KMS-11 (cell line): Measurements from ENCODE around the gene SZT2.

ENCODE experiments used
- H2AFZ ChIP-seq: fragments of 200-600 bp; sonication (generic); 2 replicates; pipeline ENCODE4 v1.6.1; 2016; ENCODE audit warnings: antibody characterized with exemption, mixed run types, low read depth
- H3K27ac ChIP-seq: fragments of 200-600 bp; sonication (generic); 2 replicates; pipeline ENCODE4 v1.6.1; 2016; ENCODE audit warnings: mild to moderate bottlenecking, mixed run types
- H3K27me3 ChIP-seq: fragments of 200-600 bp; sonication (generic); 2 replicates; pipeline ENCODE4 v1.6.1; 2017; ENCODE audit warnings: mild to moderate bottlenecking, low read depth, mixed run types, moderate library complexity; ENCODE audit not compliant: insufficient read depth
- H3K36me3 ChIP-seq: fragments of 200-600 bp; sonication (generic); 2 replicates; pipeline ENCODE4 v1.6.1; 2017; ENCODE audit warnings: mild to moderate bottlenecking, mixed run types; ENCODE audit not compliant: insufficient read depth
- H3K4me1 ChIP-seq: fragments of 200-600 bp; sonication (generic); 2 replicates; pipeline ENCODE4 v1.6.1; 2016; ENCODE audit warnings: mild to moderate bottlenecking, low read depth, mixed run types; ENCODE audit not compliant: poor library complexity, severe bottlenecking
- H3K4me2 ChIP-seq: fragments of 200-600 bp; sonication (generic); 2 replicates; pipeline ENCODE4 v1.7.0; 2016; ENCODE audit warnings: mild to moderate bottlenecking, mixed run types
- H3K4me3 ChIP-seq: fragments of 200-600 bp; sonication (generic); IDR thresholded peaks from 2 replicates; pipeline ENCODE4 v1.6.1; 2017; ENCODE audit warnings: low read depth, low read length, mixed read lengths; ENCODE audit not compliant: insufficient read depth
- H3K79me2 ChIP-seq: fragments of 200-600 bp; sonication (generic); 2 replicates; pipeline ENCODE4 v1.6.1; 2016; ENCODE audit warnings: low read depth, mixed run types; ENCODE audit not compliant: insufficient read depth
- H3K9ac ChIP-seq: fragments of 200-600 bp; sonication (generic); 2 replicates; pipeline ENCODE4 v1.6.1; 2016; ENCODE audit warnings: mild to moderate bottlenecking, mixed run types
- H4K20me1 ChIP-seq: fragments of 200-600 bp; sonication (generic); 2 replicates; pipeline ENCODE4 v1.6.1; 2016; ENCODE audit warnings: mild to moderate bottlenecking, mixed run types; ENCODE audit not compliant: insufficient read depth
- CTCF ChIP-seq: fragments of 200-600 bp; sonication (generic); conservative IDR thresholded peaks from 2 replicates; pipeline ENCODE4 v1.6.1; 2017; ENCODE audit warnings: low read depth, mild to moderate bottlenecking, antibody characterized with exemption, low read length, moderate library complexity, mixed read lengths

The SZT2 gene

DNA sequence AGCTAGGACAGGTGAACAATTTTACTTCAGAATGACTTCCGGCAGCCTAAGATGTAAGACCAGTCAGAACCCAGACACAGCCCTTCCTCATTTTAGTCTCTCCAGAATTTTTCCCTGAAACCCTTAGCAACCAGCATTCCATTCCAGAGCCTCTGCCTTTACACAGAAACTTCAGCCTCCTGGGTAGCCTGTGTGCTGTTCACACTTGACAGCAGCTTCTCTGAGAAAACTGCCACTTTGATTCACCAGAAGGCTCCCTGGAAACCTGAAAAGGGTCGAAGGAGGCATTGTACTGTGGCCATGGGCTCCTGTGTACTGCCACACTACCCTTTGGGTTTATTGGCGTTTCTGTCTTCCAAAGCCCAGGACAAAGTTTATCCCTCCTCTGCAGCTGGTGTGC is 46.7 kb downstream of the SZT2 start:
- no peak overlapping the region for H3K4me2 ChIP-seq
- no peak overlapping the region for H2AFZ ChIP-seq
- H3K36me3 ChIP-seq: peaks cover 4% of the 10 kb centered on the region; the same call in 1 of the 2 replicates
- no peak for TF ChIP-seq CTCF
- H3K4me1 ChIP-seq: no peaks in the 10 kb centered on the region
- H4K20me1 ChIP-seq: no peaks in the 10 kb centered on the region
- no peaks in the 10 kb centered on the region for H3K79me2 ChIP-seq
- H3K9ac ChIP-seq: no peak overlapping the region
- H3K27me3 ChIP-seq: no peaks in the 10 kb centered on the region
- H3K4me3 ChIP-seq: no peak overlapping the region
- no peak overlapping the region for H3K27ac ChIP-seq

- Histone ChIP-seq H3K4me3 (no peak overlapping the region), H3K79me2 (no peaks in the 10 kb centered on the region), H4K20me1 (no peaks in the 10 kb centered on the region), H3K9ac (no peak overlapping the region), H3K36me3 (peaks cover 4% of the 10 kb centered on the region; the same call in 1 of the 2 replicates), H3K4me2 (no peak overlapping the region), H3K4me1 (no peaks in the 10 kb centered on the region), H3K27ac (no peak overlapping the region), H3K27me3 (no peaks in the 10 kb centered on the region), H2AFZ (no peak overlapping the region)
- no peak for TF ChIP-seq CTCF
Measured at GRCh38 chr1:43437031-43437973, 47.6 kb downstream of the SZT2 start.

- peaks cover 3% of the 10 kb centered on the region; the same call in 1 of the 2 replicates for H3K36me3 ChIP-seq
Measured at GRCh38 chr1:43438006-43438405, 48.3 kb downstream of the SZT2 start.

DNA sequence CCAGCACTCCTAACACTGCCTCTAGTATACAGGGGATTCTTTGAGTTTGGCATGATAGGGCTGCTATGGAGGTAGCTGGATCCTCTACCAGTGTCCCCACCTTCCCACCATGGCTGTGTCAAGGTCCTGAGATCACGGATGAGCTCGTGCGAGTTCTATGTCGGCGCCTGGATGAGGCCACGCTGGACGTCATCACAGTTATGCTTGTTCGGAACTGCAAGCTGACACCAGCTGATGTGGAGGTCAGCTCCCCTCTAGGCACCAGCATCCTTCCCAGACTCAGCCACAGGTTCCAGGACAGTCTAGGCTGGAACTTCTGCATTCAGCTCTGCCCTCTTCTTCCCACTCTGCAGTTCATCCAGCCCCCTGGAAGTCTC is 48.9 kb downstream of the SZT2 start:
- H2AFZ ChIP-seq: no peak overlapping the region
- H3K79me2 ChIP-seq: no peaks in the 10 kb centered on the region
- no peak for TF ChIP-seq CTCF
- H3K4me1 ChIP-seq: no peaks in the 10 kb centered on the region
- H3K4me2 ChIP-seq: no peak overlapping the region
- H3K27ac ChIP-seq: no peak overlapping the region
- H3K9ac ChIP-seq: no peak overlapping the region
- H3K27me3 ChIP-seq: no peaks in the 10 kb centered on the region
- no peaks in the 10 kb centered on the region; the same call in 1 of the 2 replicates for H3K36me3 ChIP-seq
- no peaks in the 10 kb centered on the region for H4K20me1 ChIP-seq
- no peak overlapping the region for H3K4me3 ChIP-seq

More at GRCh38 chr1:43438006-43438405, 48.3 kb downstream of the SZT2 start:
- Histone ChIP-seq H2AFZ (no peak overlapping the region), H3K9ac (no peak overlapping the region), H3K4me1 (no peaks in the 10 kb centered on the region), H3K4me3 (no peak overlapping the region), H3K27me3 (no peaks in the 10 kb centered on the region), H3K4me2 (no peak overlapping the region), H3K79me2 (no peaks in the 10 kb centered on the region), H4K20me1 (no peaks in the 10 kb centered on the region), H3K27ac (no peak overlapping the region)
- TF ChIP-seq CTCF: no peak
